A673 (cell line): Measurements from ENCODE around the gene SLC25A23. TPM values are rescaled to one million over a fixed set of nuclear protein-coding genes. Genes with fewer than 3 reads are reported as not detected.

Source experiments
- BruUV-seq: library from RNA; stranded (reverse); fragments of 400-500 nt; replicated peaks from 2 replicates; lab custom pipeline; 2021; lab: Mats Ljungman, UMichigan
- CTCF ChIA-PET: fragments of 300-600 bp; sonication (Branson Sonifier 250); formaldehyde crosslinking; loops from one replicate; lab custom pipeline; 2022; ENCODE audit warnings: antibody characterized with exemption; lab: Charles Lee
- POLR2A ChIA-PET: fragments of 300-600 bp; sonication (Branson Sonifier 250); formaldehyde crosslinking; loops from one replicate; lab custom pipeline; 2022; ENCODE audit warnings: antibody characterized with exemption; ENCODE audit not compliant: low non-redundant PET; lab: Charles Lee
- DNase-seq: peaks from one replicate; pipeline ENCODE4 v3.0.0-alpha.2; 2015; ENCODE audit warnings: low spot score
- H3K27ac ChIP-seq: fragments of 200-600 bp; sonication (generic); 2 replicates; pipeline ENCODE4 v1.5.1; 2016; ENCODE audit warnings: mixed run types, low read depth, mild to moderate bottlenecking, mixed read lengths, antibody characterized with exemption, low read length; ENCODE audit not compliant: poor library complexity, severe bottlenecking
- H3K27me3 ChIP-seq: fragments of 200-600 bp; sonication (generic); replicated peaks from 2 replicates; pipeline ENCODE4 v1.6.1; 2017; ENCODE audit warnings: mixed run types, low read depth, mild to moderate bottlenecking, mixed read lengths, antibody characterized with exemption, low read length; ENCODE audit not compliant: insufficient read depth, poor library complexity
- H3K36me3 ChIP-seq: fragments of 200-600 bp; sonication (generic); 2 replicates; pipeline ENCODE4 v1.6.1; 2016; ENCODE audit warnings: mixed run types, mild to moderate bottlenecking, mixed read lengths, antibody characterized with exemption, low read length; ENCODE audit not compliant: insufficient read depth, poor library complexity, severe bottlenecking
- H3K4me1 ChIP-seq: fragments of 200-600 bp; sonication (generic); 2 replicates; pipeline ENCODE4 v1.6.1; 2017; ENCODE audit warnings: mixed run types, mild to moderate bottlenecking, mixed read lengths, antibody characterized with exemption, low read length; ENCODE audit not compliant: insufficient read depth, poor library complexity, severe bottlenecking
- H3K4me3 ChIP-seq: fragments of 200-600 bp; sonication (generic); 2 replicates; pipeline ENCODE4 v1.5.1; 2016; ENCODE audit warnings: low read depth, mixed run types, mild to moderate bottlenecking, mixed read lengths, low read length; ENCODE audit not compliant: poor library complexity, severe bottlenecking
- H3K9me3 ChIP-seq: fragments of 200-600 bp; sonication (generic); 2 replicates; pipeline ENCODE4 v1.6.1; 2016; ENCODE audit warnings: mixed run types, low read depth, mild to moderate bottlenecking, mixed read lengths, antibody characterized with exemption, low read length; ENCODE audit not compliant: poor library complexity, severe bottlenecking
- EZH2 ChIP-seq: fragments of 200-600 bp; sonication (generic); IDR thresholded peaks from 2 replicates; pipeline ENCODE4 v1.6.1; 2017; ENCODE audit warnings: borderline replicate concordance, low read depth, mild to moderate bottlenecking, mixed read lengths, antibody characterized with exemption, low read length; ENCODE audit not compliant: poor library complexity, severe bottlenecking
- intact Hi-C: fragments of 100-400 bp; cut with micrococcal nuclease; formaldehyde crosslinking; loops from one replicate; pipeline ENCODE4 v1.10.0; 2022; ENCODE audit not compliant: unreplicated experiment
- total RNA-seq: library from RNA; stranded (reverse); gene quantifications from 2 replicates; pipeline ENCODE4 v1.2.3, GENCODE V29; 2021
- TF ChIP-seq, protein P1 (sequence below): fragments of 300-800, 200-600 bp; sonication (generic); conservative IDR thresholded peaks from 2 replicates; pipeline ENCODE4 v1.5.1; 2017; ENCODE audit warnings: low read depth, mild to moderate bottlenecking, antibody characterized with exemption, low read length, moderate library complexity, mixed read lengths

The SLC25A23 gene
- total RNA-seq, 1 experiment from 2014 or later: 39.9 TPM

GRCh38 chr19:6482343-6482686 lies 22.7 kb upstream of the SLC25A23 start:
- ChIA-PET POLR2A (no interaction called here), CTCF (no interaction called here)
- H3K27me3 ChIP-seq: no peaks in the 10 kb centered on the region
- TF ChIP-seq EZH2: no peak
- TF ChIP-seq, protein P1, sequence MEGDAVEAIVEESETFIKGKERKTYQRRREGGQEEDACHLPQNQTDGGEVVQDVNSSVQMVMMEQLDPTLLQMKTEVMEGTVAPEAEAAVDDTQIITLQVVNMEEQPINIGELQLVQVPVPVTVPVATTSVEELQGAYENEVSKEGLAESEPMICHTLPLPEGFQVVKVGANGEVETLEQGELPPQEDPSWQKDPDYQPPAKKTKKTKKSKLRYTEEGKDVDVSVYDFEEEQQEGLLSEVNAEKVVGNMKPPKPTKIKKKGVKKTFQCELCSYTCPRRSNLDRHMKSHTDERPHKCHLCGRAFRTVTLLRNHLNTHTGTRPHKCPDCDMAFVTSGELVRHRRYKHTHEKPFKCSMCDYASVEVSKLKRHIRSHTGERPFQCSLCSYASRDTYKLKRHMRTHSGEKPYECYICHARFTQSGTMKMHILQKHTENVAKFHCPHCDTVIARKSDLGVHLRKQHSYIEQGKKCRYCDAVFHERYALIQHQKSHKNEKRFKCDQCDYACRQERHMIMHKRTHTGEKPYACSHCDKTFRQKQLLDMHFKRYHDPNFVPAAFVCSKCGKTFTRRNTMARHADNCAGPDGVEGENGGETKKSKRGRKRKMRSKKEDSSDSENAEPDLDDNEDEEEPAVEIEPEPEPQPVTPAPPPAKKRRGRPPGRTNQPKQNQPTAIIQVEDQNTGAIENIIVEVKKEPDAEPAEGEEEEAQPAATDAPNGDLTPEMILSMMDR: no peak
- no peak for DNase-seq
- no TSS peak for BruUV-seq
- intact Hi-C loops: no loop called here
- no peaks in the 10 kb centered on the region for H3K9me3 ChIP-seq
- H3K4me3 ChIP-seq: no peak overlapping the region
- no peak overlapping the region for H3K27ac ChIP-seq
- H3K4me1 ChIP-seq: no peaks in the 10 kb centered on the region
- no peaks in the 10 kb centered on the region for H3K36me3 ChIP-seq

DNA sequence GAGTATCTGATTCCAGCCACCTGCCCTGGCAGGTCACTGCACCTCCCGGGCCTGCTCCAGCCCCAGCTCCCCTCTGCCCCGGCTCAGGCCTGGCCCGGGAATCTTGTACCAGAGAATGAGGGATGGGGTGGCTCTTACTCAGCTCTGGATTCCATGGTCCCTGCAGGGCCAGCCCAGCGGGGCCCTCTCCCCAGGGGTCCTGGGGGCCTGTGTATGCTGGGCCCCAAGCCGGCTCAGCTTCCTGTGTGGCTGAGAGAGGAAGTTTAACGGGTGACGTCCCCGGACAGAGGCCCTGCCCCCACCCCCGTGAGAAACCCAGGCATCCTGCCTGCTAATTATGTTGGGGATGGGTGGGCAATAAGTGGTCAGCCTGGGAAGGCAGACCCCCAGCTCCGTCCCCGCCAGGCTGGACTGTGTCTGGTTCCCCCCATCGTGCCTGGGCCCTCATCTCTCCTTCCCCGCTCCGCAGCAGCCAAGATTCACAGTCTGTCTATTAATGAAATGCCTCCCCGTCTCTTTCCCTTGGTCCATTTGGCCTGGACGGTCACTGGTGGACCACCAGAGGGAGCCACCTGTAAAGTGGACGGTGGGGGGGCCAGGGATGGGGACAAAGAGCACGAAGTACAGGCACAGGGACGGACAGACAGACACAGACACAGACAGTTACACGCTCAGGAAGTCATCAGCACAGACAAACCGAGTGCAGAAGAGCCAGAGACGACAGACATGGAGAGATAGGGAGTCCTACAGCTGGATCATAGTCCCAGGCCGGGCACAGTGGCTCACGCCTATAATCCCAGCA lies 22.1 kb upstream of the SLC25A23 start, which contains the start of gene DENND1C:
DENND1C (minus strand) TSS at position 247 of the 802 bp plus-strand sequence; CDS start at position 155, 92 bp downstream.
- POLR2A ChIA-PET: no interaction called here
- BruUV-seq: no TSS peak

GRCh38 chr19:6480848-6481415 lies 21.3 kb upstream of the SLC25A23 start:
- POLR2A ChIA-PET: no interaction called here
- CTCF ChIA-PET: no interaction called here
- H3K36me3 ChIP-seq: no peaks in the 10 kb centered on the region
- TF ChIP-seq EZH2: no peak
- TF ChIP-seq, protein P1: no peak
- H3K9me3 ChIP-seq: no peaks in the 10 kb centered on the region
- no TSS peak for BruUV-seq
- intact Hi-C loops: no loop called here
- H3K27ac ChIP-seq: no peak overlapping the region
- no peaks in the 10 kb centered on the region for H3K27me3 ChIP-seq
- no peaks in the 10 kb centered on the region for H3K4me1 ChIP-seq
- no peak overlapping the region for H3K4me3 ChIP-seq
- no peak for DNase-seq

More for the DNA sequence above, 22.1 kb upstream of the SLC25A23 start, which contains the start of gene DENND1C:
- DNase-seq: no peak
- CTCF ChIA-PET: no interaction called here
- Histone ChIP-seq H3K4me3 (no peak within 1 kb of the TSS), H3K36me3 (no peaks in the 10 kb centered on the region), H3K27me3 (no peaks in the 10 kb centered on the region), H3K4me1 (no peaks in the 10 kb centered on the region), H3K27ac (no peak within 1 kb of the TSS), H3K9me3 (no peaks in the 10 kb centered on the region)
- TF ChIP-seq, protein P1: peak; percentile 45
- TF ChIP-seq EZH2: no peak
- intact Hi-C loops: no loop called here
